K562 (cell line): ENCODE measurements around the gene TPCN1. TPM values are rescaled to one million over a fixed set of nuclear protein-coding genes. Genes with fewer than 3 reads are reported as not detected.

Source experiments
- ARHGAP35 ChIP-seq: fragments of 450-650 bp; IDR thresholded peaks from 2 replicates; pipeline ENCODE4 v1.6.1; 2018; ENCODE audit not compliant: partially characterized antibody
- BRF1 ChIP-seq: IDR thresholded peaks from 3 replicates; pipeline ENCODE4 v1.6.1; 2011; ENCODE audit warnings: borderline replicate concordance, mild to moderate bottlenecking; ENCODE audit not compliant: insufficient read length; ENCODE audit errors: extremely low read depth
- FOXA3 ChIP-seq, 2 experiments: fragments of 450-650 bp in 1 of 2; sonication (generic) in 1 of 2; formaldehyde crosslinking; IDR thresholded peaks in 1 of 2; conservative IDR thresholded peaks in 1 of 2; 2 replicates each; pipeline versions ENCODE4 v1.4.0 to v1.8.0; 2020 to 2022; ENCODE audit warnings: mild to moderate bottlenecking in 2 of 2, missing genetic modification reagents in 1 of 2
- FOXM1 ChIP-seq, 2 experiments: fragments of 450-650 bp in 1 of 2; sonication (generic) in 1 of 2; formaldehyde crosslinking in 1 of 2; IDR thresholded peaks; 2 replicates each; pipeline versions ENCODE4 v1.6.1 to v1.9.0; 2017 to 2022; ENCODE audit warnings: low read depth in 2 of 2, mild to moderate bottlenecking in 2 of 2, missing genetic modification reagents in 1 of 2, moderate library complexity in 1 of 2
- JUN ChIP-seq, 2 experiments: sonication (generic) in 1 of 2; formaldehyde crosslinking in 1 of 2; IDR thresholded peaks; 2 replicates each; pipeline versions ENCODE4 v1.6.1 to v1.8.0; 2012 to 2022; ENCODE audit warnings: borderline replicate concordance in 2 of 2, mild to moderate bottlenecking in 2 of 2, improper control_type of control experiment in 1 of 2, low read depth in 1 of 2, low read length in 1 of 2, missing genetic modification reagents in 1 of 2
- REST ChIP-seq, 2 experiments: fragments of 450-650 bp; formaldehyde crosslinking in 1 of 2; IDR thresholded peaks; 2 replicates each; pipeline versions ENCODE4 v1.4.0 to v1.6.1; 2014 to 2020; ENCODE audit warnings: mild to moderate bottlenecking in 2 of 2, borderline replicate concordance in 1 of 2, low read depth in 1 of 2
- SIN3B ChIP-seq: fragments of 450-650 bp; IDR thresholded peaks from 2 replicates; pipeline ENCODE4 v1.6.1; 2017; ENCODE audit warnings: low read depth, mild to moderate bottlenecking, moderate library complexity
- SOX6 ChIP-seq: fragments of 450-650 bp; IDR thresholded peaks from 2 replicates; pipeline ENCODE4 v1.6.1; 2014; ENCODE audit warnings: mild to moderate bottlenecking
- TEAD4 ChIP-seq, 2 experiments: sonication (generic) in 1 of 2; formaldehyde crosslinking in 1 of 2; IDR thresholded peaks; 2 replicates each; pipeline versions ENCODE4 v1.6.1 to v1.8.0; 2012 to 2022; ENCODE audit warnings: borderline replicate concordance in 1 of 2, inconsistent platforms in 1 of 2, low read length in 1 of 2, mild to moderate bottlenecking in 1 of 2, missing genetic modification reagents in 1 of 2
- ZBTB11 ChIP-seq, 3 experiments: fragments of 200-800 bp in 1 of 3; fragments of 250-450 bp in 1 of 3; fragments of 450-650 bp in 1 of 3; sonication (Bioruptor Pico) in 1 of 3; sonication (Bioruptor generic) in 1 of 3; formaldehyde crosslinking in 1 of 3; IDR thresholded peaks; 2 replicates each; pipeline versions ENCODE4 v1.6.1 to v1.8.0; 2016 to 2022; ENCODE audit warnings: mild to moderate bottlenecking in 2 of 3, missing genetic modification characterization in 2 of 3, missing compliant biosample characterization in 1 of 3, moderate library complexity in 1 of 3
- ZNF347 ChIP-seq: fragments of 450-650 bp; formaldehyde crosslinking; IDR thresholded peaks from 2 replicates; pipeline ENCODE4 v1.4.0; 2020; ENCODE audit warnings: low read depth, mild to moderate bottlenecking, moderate library complexity
- ZSCAN29 ChIP-seq: fragments of 450-650 bp; IDR thresholded peaks from 2 replicates; pipeline ENCODE4 v1.6.1; 2017
- polyA plus RNA-seq, 8 experiments: library from polyadenylated mRNA; depleted of rRNA in 4 of 8; stranded (reverse) in 5 of 8; unstranded in 3 of 8; fragments of >200 nt; fragmentation: Nextera tagmentation in 2 of 8; fragmentation: Illumina TruSeq in 1 of 8; extraction: Ambion mirVana in 2 of 8; extraction: Trizol in 1 of 8; gene quantifications; 2 replicates each; pipeline versions ENCODE4 v1.2.1 to v1.2.3, GENCODE V29; 2011 to 2014; ENCODE audit warnings: inconsistent platforms in 1 of 8, missing spikeins in 1 of 8
- total RNA-seq, 7 experiments: library from RNA; depleted of rRNA in 6 of 7; stranded (reverse); fragments of >200 nt in 6 of 7; fragmentation: Illumina TruSeq in 2 of 7; extraction: Trizol in 2 of 7; gene quantifications; 2 replicates each; pipeline versions ENCODE4 v1.2.1 to v1.2.3, GENCODE V29; 2011 to 2021; ENCODE audit warnings: low replicate concordance in 1 of 7

Gene TPCN1
- total and polyA plus RNA-seq, 9 of the 15 experiments (the other 6 are each of a cell fraction or from before 2014, with no cell fraction given): 0.80 to 23.8 (median 7.4) TPM

- TF ChIP-seq REST (IDR thresholded peaks at IDR 0.05; ENCODE audit: borderline replicate concordance) (no peak), REST (CRISPR knock-in tag; IDR thresholded peaks at IDR 0.05; ENCODE audit: low read depth) (no peak), SIN3B (no peak), ARHGAP35 (no peak), TEAD4 (IDR thresholded peaks at IDR 0.05; ENCODE audit: low read length) (peak; percentile 73), TEAD4 (CRISPR knock-in tag; IDR thresholded peaks at IDR 0.05; ENCODE audit: borderline replicate concordance) (no peak), ZBTB11 (CRISPR knock-in tag; IDR thresholded peaks at IDR 0.05) (0 out of 6 replicates have a peak, but pooled peaks of 1 of the 3 experiments have one; percentile 18), SOX6 (peak; percentile 78), ZSCAN29 (no peak), FOXA3 (CRISPR knock-in tag; conservative IDR thresholded peaks at IDR 0.05 in 1 of 2, IDR thresholded peaks at IDR 0.05 in 1 of 2) (no peak), BRF1 (no peak), JUN (IDR thresholded peaks at IDR 0.05; ENCODE audit: borderline replicate concordance, low read depth, low read length) (peak; percentile 82; the same call in 1 of the 2 replicates), JUN (CRISPR knock-in tag; IDR thresholded peaks at IDR 0.05; ENCODE audit: borderline replicate concordance) (no peak), ZNF347 (CRISPR knock-in tag) (no peak), FOXM1 (IDR thresholded peaks at IDR 0.05; ENCODE audit: low read depth) (peak; percentile 32; the same call in 1 of the 2 replicates), FOXM1 (CRISPR knock-in tag; IDR thresholded peaks at IDR 0.05; ENCODE audit: low read depth) (no peak)
Observed at GRCh38 chr12:113231235-113232088, 10.2 kb downstream of the TPCN1 start (continued).
